GM19397 (cell line): ENCODE measurements around the gene TIMM10.

Source experiments
- ATAC-seq: cut with Tn5 transposase; IDR thresholded peaks from one replicate; pipeline ENCODE4 v1.9.1; 2021; ENCODE audit warnings: mild to moderate bottlenecking, moderate library complexity; ENCODE audit not compliant: unreplicated experiment

TIMM10 gene

DNA sequence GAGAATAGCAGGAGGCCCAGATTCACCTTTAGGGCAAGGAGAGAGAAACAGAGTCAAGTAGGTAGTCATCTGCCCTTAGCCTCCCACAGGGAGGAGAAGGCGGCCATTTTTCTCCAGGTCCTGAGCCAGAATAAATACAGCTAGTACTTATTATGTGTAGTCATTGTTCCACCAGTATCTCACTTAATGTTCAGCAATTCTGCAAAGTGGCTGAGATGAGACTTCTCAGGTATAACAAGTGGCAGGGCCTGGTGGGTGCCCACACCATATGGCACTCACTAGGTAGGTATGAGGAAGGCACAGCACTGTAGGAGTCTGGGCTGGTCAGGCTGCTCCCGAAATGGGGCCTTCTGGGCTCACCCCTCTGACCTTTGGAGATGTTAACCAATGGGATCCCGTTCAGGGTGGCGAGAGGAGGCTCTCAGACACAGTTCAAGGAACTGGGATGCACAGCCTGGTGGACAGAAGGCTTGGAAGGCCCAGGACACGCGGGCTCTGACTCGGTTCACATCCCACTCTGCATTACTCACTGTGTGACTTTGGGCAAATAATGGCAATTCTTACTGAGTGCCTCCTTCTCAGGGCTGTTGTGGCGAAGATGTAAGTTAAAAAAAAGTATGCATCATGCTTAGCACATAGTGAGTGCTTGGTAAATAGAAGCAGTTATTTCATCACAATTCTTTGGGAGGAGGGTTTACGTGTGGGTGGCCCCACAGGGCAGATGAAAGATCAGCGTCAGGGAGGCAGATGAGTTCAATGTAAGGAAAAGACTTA is 45.1 kb downstream of the TIMM10 start:
- no peak for ATAC-seq

DNA sequence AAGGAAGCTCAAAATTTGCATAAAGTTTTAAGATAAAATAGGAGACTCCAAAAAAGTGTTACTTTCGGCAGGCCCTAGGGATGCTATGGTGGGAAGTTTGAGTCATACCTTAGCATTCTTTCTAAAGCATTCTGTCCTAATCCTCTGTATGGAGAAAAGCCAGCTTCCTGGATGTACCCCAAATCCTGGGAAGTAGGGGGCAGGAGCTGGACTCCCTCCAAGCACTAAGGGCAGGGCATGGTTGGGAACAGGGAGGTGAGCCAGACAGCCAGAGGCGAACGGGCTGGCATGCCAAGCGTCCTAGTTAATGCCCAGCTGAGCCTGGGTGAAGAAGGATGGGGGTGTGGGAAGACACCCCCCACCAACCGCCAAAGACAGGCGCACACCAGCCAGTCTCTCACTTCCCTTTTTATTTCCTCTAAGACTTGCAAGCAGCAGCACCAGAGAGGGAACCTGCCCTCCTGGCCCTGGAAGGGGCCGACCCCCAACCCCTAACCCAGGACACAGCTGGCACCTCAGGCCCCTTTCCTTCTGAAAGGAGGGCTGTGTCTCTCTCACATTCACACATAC is 46.3 kb downstream of the TIMM10 start:
- ATAC-seq, result peak; percentile 54

DNA sequence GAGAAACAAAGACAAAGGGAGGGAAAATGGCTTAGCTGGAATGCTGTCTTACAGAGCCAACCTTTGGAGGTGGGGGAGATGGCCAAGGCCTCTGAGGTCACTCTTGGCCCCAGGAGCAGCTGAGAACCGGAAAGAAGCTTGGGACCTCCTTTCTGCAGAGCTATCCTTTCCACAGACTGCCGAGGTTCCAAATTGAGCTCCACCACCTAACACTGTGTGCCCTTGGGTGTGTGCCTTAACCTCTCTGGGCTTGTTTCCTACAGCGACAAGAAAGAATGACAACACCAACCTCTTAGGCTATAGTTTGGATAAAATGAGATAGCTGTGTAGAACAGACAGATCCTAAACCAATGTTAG is 47.0 kb downstream of the TIMM10 start:
- no peak for ATAC-seq

DNA sequence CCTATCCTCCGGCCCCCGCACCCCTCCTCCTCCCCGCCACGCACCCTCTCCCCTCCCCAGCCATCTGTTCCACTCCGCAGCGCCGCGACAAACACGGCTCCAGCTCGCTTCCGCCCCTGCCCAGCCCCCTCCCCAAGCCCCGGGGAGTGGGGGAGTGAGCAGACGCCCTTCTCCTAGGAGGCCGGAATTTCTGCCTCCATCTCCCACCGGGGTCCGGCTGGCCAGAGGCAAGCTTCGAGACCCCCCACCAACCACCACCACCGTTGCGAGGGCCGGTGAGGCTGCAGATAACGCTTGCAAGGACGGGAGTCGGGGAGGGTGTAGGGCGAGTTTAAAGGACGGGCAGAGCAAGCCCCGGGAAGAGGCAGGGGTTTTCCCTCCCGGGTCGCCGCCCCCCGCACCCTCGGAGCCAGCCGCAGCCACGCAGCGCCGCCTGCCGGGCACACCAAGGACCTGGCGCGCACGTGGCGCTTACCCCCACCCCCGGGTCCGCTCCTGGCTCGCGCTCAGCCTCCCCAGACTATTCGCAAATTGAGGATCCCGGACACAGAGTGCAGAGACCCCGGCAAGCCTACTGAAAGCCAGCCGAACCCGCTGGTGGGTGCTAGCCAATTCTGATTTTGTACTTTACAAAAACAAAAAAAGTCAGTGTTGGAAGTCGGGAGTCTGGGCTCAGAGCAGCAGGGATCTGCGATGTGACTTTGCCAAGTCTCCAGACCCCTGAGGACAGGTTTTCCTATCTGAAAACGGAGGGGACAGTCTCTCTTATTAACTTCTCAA is 47.6 kb downstream of the TIMM10 start:
- ATAC-seq, result no peak

DNA sequence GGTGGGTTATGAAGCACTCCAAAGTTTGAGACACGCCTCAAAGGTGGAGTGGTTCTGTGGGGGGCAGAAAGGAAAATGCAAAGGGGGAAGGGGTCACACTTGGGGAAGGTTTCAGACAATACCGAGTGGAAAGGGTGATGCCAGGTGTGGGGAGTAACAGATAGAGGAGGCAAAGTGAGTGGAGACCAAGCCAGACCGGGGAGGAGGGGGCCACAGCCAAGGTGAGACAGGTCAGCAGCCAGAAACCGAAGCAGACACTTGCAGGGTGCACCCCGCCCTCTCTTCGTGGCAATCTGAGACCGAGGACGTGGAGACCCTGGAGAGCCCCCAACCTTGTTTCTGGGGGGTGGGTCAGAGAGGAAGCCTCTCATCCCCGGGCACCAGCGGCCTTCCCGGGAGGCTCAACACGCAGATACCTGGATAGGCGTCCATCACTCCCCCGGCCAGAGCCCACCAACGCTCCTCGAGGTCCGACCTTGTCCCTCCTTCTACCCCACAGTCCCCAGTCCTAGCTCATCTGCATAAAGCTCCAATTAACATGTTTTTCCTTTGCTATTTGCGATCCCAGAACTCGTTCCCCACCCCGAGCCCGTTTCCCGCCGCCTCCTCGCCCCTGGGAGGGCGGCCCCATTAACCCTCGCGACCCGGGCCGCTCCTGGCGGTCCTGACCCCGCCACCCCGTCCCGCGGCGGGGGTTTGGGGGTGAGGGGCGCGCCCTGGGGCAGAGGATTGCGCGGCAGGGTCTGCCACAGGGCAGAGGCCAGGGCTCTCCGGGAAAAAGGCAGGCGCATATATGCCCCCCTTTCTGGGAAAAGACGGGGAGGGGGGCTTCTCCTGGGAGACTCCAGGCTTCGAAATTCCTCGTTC is 48.4 kb downstream of the TIMM10 start:
- ATAC-seq, result no peak

DNA sequence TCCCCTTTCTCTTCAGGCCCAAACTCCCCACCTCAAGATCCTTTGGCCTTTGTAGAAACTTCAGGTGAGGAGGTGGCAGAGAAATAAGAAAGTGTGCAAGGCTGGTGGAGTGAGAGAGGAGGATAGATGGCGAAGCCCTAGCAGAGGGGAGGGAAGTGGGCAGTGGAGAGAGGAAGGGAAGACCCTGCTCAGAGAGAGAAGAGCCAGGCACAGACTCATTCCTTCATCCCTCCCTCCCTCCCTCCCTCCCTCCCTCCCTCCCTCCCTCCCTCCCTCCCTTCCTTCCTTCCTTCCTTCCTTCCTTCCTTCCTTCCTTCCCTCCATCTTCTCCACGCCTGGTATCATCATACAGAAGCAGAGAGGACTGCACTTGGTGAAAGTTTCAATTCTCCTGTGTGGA is 49.2 kb downstream of the TIMM10 start:
- no peak for ATAC-seq

DNA sequence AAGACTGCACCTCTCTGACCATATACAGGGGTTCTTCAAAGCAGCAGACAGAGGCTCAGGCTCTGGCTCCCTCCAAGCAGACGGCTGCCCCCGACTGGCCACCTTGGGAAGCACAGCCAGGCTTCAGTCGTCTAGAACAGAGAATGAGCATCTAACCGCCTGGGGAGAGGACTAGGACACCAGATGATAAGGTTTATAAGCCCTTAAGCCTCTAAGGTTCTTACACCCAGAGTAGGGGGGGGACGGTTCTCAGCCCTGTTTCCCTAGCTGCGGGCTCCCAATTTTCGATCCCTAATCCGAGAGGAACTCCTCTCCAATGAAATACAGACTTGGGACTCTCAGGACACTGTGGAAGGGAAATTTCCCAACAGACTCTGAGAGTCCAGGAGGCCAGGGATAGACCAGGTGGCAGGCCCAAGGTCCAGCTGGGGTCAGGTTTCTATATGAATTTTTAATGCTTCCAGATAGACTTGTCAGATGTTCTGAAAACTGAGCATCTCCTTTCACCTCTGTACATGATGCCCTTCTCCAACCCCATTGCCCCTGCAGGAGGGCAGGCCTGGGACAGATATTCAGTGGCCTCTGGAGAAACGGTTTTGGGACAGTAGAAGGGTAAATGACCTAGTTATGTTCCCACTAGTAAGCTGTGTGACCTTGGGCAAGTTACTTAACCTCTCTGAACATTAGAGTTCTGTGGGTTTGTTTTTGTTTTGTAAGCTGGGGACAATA is 50.0 kb downstream of the TIMM10 start:
- no peak for ATAC-seq

DNA sequence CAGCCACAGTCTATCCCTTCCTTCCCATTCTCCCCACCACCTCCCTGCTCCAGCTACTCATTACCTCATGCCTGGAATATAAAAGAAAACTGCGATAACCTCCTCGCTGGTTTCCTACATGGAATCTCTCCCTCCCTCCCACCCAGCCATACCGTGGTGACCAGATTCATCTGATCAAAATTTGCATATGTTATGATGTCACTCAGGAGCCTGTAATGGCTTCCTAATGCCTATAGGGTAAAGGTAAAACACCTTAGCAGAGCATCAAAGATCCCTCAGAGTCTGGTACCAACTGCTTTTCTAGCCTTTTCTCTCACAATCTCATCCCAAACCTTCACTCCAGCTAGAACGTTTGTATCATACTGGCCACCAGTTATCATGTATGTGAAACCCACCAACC is 50.6 kb downstream of the TIMM10 start:
- ATAC-seq, result no peak

DNA sequence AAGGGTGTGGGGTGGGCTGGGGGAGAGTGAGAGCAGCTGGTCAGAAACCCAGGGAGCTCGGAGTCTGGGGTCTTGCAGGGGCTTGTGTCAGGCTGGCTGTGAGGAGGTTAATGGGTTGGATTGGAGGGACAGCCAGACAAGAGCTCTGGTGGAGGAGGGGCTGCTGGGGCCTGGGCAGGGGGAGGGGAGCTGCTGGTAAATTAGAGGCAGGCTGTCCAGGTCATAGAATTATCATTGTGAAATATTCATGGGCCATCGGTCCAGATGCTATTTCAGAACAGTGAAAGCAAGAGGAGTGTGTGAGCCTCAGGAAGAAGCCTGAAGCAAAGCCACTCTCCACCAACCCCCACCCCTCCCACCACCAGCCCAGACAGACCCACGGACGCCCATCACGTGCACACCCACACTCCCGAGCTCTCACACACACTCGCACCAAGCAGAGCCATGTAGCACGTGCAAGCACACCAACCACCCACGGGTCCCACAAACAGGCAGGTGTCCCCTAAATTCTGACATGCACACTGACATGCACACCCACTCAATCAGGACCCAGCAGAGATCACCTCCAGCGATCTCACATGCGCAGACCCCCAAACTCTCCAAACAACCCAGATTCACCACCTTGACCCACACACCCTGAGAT is 51.4 kb downstream of the TIMM10 start:
- ATAC-seq, result no peak
